HG03108 (cell line): ENCODE measurements around the gene KCNA5.

Experiments
- ATAC-seq: cut with Tn5 transposase; IDR thresholded peaks from one replicate; pipeline ENCODE4 v1.9.1; 2021; ENCODE audit warnings: moderate library complexity; ENCODE audit not compliant: unreplicated experiment

Gene KCNA5

GRCh38 chr12:5043589-5044419 is at the start of gene KCNA5:
Gene KCNA5 (plus strand): TSS chr12:5043879. CDS start chr12:5044148, 269 bp downstream.
- ATAC-seq: no peak

DNA sequence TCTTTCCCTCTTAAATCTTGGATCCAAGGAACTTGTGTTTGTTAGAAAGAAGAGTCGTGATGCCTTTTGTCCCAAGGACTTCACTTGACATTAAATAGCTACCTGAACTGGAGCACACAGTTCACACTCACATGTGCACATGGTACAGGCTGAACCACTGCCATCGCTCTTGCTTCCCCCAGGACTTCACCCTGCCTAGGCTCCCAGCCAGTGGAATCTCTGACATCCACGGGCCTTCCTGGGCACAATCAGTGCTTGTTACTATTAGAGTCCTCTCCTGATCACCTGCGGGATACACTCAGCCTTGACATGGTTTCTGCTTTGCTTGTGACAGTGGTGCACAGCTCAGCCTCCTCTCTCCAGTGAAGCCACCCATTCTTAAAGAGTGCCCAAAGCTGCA is 49.1 kb upstream of the KCNA5 start:
- ATAC-seq: no peak

DNA sequence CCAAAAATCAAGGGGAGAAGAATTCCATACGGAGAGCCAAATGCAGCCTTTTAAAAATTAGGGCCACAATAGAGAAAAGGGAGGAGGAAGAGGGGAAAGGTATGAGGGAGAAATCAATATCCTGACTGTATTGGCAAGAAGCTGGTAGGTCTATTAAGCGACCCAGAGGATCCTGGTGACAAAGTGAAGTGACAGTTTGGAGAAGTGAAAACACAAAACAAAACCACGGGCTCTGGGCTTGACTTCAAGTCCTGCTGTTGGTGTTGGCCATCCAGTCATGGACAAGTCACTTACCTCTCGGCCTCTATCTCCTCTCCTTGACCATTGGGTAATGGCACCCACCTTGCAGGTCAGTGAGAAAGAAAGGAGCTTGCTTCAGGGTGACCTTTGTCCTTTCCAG is 47.0 kb upstream of the KCNA5 start:
- ATAC-seq: no peak

DNA sequence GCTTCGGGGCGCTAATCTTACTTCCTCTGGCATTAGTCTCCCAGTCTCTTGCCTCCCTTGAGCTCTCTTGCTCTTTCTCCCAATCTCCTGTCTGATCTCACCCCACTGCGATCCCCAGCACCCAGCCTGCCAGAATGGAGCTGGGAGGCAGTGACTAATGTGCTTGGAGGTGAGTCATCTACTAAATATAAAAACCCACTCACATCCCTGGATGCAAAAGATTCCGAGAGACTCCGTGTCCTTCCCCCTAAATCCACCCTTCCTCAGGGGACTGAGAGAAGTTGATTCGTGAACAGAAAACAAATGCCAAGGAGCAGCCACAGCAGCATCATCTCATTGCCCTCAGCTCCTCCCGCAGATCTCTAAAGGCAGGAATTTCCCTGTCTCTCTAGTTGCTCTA is 45.7 kb upstream of the KCNA5 start:
- no peak for ATAC-seq

GRCh38 chr12:5000204-5000603 is 43.5 kb upstream of the KCNA5 start:
- no peak for ATAC-seq

DNA sequence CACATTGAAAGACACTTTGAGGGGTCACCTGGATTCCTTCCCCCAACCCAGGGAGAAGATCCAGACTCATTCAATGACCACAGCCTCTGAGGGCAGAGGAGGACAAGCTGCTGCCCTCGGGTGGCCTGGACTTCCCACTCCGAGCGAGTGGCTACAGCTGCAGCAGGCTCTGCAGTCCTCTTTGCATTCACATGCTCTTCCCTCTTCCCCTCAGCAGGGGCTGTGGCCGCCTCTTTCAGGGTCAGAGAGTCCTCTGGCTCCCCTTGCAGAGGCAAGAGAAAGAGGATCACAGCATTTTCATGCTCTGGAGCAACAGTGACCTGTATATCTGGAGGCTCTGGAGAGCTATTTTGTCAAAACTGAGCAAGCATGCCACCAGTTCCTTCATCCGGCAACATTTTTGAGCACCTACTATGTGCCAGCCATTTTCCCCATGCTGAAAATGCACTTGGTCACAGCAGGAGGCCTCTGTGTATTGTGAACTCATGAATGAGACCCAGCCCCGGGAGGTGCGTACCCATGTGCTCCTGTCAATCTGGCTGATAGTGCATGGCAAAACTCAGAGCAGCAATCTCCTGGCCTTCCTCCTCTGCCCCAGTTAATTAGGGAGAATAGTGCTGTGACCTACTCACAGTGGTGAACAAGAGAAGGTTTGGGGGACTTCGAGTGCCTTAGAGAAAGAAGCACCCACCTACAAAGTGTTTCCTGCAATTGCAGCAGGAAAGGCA is 42.9 kb upstream of the KCNA5 start:
- ATAC-seq: no peak

GRCh38 chr12:5003025-5003666 is 40.5 kb upstream of the KCNA5 start:
- ATAC-seq: no peak

- ATAC-seq: no peak
Measured at GRCh38 chr12:5008661-5009060, 35.0 kb upstream of the KCNA5 start.

DNA sequence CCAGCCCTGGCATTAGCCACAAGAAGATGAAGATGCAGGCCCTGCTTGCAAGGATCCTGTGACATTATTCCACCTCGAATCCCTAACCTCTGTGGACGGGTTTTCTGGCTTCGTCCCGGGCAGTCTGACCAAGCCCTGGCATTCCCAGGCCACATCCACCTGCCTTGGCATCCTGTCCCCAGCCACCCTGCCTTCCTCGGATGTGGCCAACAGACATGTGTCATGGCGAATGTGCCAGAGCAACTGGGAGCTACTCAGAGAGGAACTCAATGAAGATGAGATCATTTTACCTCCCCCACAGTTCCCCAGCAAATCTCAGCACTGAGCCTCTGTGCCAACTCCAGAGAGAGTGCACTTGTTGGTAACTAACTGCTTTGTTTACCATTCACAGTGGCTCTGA is 33.5 kb upstream of the KCNA5 start:
- ATAC-seq: no peak

DNA sequence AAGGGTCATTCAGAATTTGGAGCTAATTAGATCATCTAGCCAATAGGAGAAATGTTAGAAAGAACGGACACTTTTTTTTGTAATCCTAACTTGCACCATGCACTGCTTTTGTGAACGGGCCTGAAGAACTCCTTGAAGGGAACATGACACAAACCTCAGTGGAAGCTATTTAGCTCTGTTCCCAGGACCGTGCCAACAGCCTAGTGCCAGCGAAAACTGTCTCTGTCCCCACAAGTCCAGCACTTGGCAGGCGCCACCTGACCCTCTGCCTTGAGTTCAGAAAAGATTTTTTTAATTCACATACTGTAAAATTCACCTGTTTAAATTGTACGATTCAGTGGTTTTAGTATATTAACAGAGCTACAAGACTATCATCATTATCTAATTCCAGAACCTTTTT is 31.3 kb upstream of the KCNA5 start:
- ATAC-seq: no peak

GRCh38 chr12:5013266-5013730 is 30.4 kb upstream of the KCNA5 start:
- ATAC-seq: no peak

- no peak for ATAC-seq
Measured at GRCh38 chr12:5014269-5014668, 29.4 kb upstream of the KCNA5 start.

DNA sequence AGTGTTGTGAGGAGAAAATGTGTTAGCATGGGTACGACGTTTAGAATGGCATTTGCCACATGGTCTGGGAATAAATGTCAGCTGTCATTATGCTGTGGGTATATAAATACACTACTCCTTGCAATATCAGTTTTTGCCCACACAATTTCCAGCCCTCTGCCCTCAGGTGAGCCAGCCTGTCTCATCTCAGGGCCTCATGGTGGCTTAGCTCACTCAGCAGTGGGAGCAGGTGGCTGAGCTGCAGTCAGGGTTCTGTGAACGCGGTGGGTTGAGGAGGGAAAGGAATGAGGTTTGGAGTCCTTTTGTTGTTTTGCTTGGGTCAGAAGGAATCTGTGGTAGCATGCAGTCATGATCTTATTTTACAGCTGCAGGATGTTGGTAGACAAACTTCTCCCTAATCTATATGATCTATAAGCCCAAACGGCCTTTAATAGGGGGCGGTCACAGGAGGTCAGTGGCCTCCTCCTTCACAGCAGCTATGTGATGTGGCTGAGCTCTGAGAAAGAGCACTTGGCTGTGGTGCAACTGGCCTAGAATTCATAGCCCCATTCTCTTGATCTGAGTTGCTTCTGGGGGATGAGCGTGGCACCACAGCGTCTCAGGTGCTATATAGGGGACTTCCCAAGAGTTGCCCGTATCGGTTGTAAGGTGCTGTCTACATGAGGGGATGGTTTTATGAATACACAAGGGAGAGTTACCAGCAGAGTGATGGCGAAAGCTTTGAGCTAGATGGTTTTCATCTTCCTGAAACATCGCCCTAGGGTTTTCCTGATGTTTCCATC is 27.8 kb upstream of the KCNA5 start:
- ATAC-seq: no peak

- no peak for ATAC-seq
Measured at GRCh38 chr12:5016526-5016925, 27.2 kb upstream of the KCNA5 start.

- no peak for ATAC-seq
Measured at GRCh38 chr12:5017638-5018348, 25.9 kb upstream of the KCNA5 start.

DNA sequence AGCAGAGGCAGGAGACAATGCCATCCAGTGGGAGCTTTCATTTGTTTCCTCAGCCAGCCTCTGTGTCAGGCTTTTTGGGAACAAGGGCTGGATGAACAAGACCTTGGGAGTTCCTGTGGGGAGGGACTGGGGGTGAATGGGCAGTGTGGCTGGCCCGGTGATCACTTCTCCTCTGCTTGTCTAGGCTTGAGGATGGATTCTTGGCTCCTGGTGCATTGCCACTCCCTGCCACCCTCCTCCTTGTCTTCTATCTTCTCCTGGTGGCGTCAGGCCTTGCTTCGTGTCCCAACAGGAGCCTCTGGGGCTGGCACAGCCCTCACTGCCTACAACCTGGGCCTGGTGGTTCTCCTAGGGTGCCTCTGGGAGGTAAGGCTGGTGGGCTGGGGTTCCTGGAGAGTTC is 25.0 kb upstream of the KCNA5 start:
- no peak for ATAC-seq

- ATAC-seq: no peak
Measured at GRCh38 chr12:5022025-5022424, 21.7 kb upstream of the KCNA5 start.

- no peak for ATAC-seq
Measured at GRCh38 chr12:5022465-5023061, 21.1 kb upstream of the KCNA5 start.

DNA sequence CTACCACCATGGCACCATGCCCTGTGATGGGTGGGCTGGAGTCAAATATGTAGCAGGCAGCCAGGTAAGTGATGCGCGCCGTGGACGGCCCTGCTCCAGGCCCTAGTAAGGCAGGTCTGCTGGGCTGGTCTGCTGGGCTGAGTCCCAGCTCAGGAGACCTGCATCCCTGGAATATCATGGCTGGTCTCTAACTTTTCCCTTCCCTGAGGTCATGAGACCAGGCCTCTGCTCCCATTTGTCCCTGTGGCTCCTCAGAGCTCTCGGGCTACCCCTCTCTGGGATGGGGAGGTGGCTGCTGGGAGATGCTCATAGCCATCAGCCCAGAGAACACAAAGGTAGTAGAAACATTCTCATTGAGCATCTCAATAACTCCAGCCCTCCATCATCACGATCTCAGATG is 19.8 kb upstream of the KCNA5 start:
- no peak for ATAC-seq

- no peak for ATAC-seq
Measured at GRCh38 chr12:5026342-5026938, 17.2 kb upstream of the KCNA5 start.
